Middle frontal gyrus (tissue), 1 donor: Measurements from ENCODE around the gene CHGA.

Experiments
- DNase-seq: peaks from one replicate; pipeline ENCODE4 v3.0.0-alpha.2; 2015; ENCODE audit warnings: low spot score; ENCODE audit errors: extremely low spot score

The CHGA gene

GRCh38 chr14:92943855-92944570, 21.1 kb downstream of the CHGA start:
- DNase-seq: no peak

GRCh38 chr14:92944976-92945375, 22.0 kb downstream of the CHGA start:
- DNase-seq: no peak

GRCh38 chr14:92945544-92945943, 22.6 kb downstream of the CHGA start:
- no peak for DNase-seq

GRCh38 chr14:92945959-92946846, 23.3 kb downstream of the CHGA start:
- no peak for DNase-seq

GRCh38 chr14:92946847-92947545, 24.0 kb downstream of the CHGA start:
- no peak for DNase-seq

- no peak for DNase-seq
Measured at GRCh38 chr14:92948647-92949046, 25.7 kb downstream of the CHGA start.

- DNase-seq: no peak
Measured at GRCh38 chr14:92949496-92950192, 26.7 kb downstream of the CHGA start.

- no peak for DNase-seq
Measured at GRCh38 chr14:92950193-92950540, 27.2 kb downstream of the CHGA start.

- no peak for DNase-seq
Measured at GRCh38 chr14:92950773-92951172, 27.8 kb downstream of the CHGA start.

- DNase-seq: no peak
Measured at GRCh38 chr14:92951261-92951660, 28.3 kb downstream of the CHGA start.

- DNase-seq: peak; percentile 74
Measured at GRCh38 chr14:92951912-92952471, 29.0 kb downstream of the CHGA start.

- peak; percentile 45 for DNase-seq
Measured at GRCh38 chr14:92952481-92953298, 29.7 kb downstream of the CHGA start.

GRCh38 chr14:92953526-92953925, 30.6 kb downstream of the CHGA start:
- no peak for DNase-seq

GRCh38 chr14:92954933-92955332, 32.0 kb downstream of the CHGA start:
- DNase-seq: no peak

- no peak for DNase-seq
Measured at GRCh38 chr14:92955381-92955780, 32.4 kb downstream of the CHGA start.

GRCh38 chr14:92956961-92957360, 34.0 kb downstream of the CHGA start:
- DNase-seq: no peak

GRCh38 chr14:92958373-92959188, 35.6 kb downstream of the CHGA start:
- DNase-seq: peak; percentile 53

- no peak for DNase-seq
Measured at GRCh38 chr14:92959189-92959531, 36.2 kb downstream of the CHGA start.
